WTC11 (cell line): Measurements from ENCODE around the gene CLIP2. TPM values are rescaled to one million over a fixed set of nuclear protein-coding genes. Genes with fewer than 3 reads are reported as not detected.

Source experiments
- ATAC-seq: fragments of 200-7000 bp; cut with Tn5 transposase; 2 replicates; pipeline ENCODE4 v1.10.0; 2021; ENCODE audit warnings: mild to moderate bottlenecking, moderate library complexity
- CTCF ChIA-PET: fragments of 300-600 bp; sonication (Branson Sonifier 250); formaldehyde crosslinking; loops from one replicate; lab custom pipeline; 2021; ENCODE audit warnings: antibody characterized with exemption; lab: Charles Lee
- POLR2A ChIA-PET: fragments of 350-600 bp; sonication (Branson Sonifier 250); formaldehyde crosslinking; loops from one replicate; lab custom pipeline; 2021; ENCODE audit warnings: antibody characterized with exemption; lab: Charles Lee
- DNase-seq: peaks from one replicate; pipeline ENCODE4 v3.0.0; 2021; ENCODE audit warnings: low spot score
- H3K27ac Mint-ChIP-seq: 2 replicates; pipeline ENCODE4 v1.8.0; 2021; ENCODE audit warnings: mixed read lengths
- H3K27me3 Mint-ChIP-seq: 2 replicates; pipeline ENCODE4 v1.8.0; 2021; ENCODE audit warnings: low read depth, mild to moderate bottlenecking, moderate library complexity, mixed read lengths
- H3K36me3 Mint-ChIP-seq: 2 replicates; pipeline ENCODE4 v1.8.0; 2021; ENCODE audit warnings: mixed read lengths
- H3K4me1 Mint-ChIP-seq: 2 replicates; pipeline ENCODE4 v1.8.0; 2022; ENCODE audit warnings: mixed read lengths
- H3K4me3 Mint-ChIP-seq: 2 replicates; pipeline ENCODE4 v1.8.0; 2021; ENCODE audit warnings: mild to moderate bottlenecking, moderate library complexity, mixed read lengths
- H3K9me3 Mint-ChIP-seq: 2 replicates; pipeline ENCODE4 v1.8.0; 2021; ENCODE audit warnings: mixed read lengths
- CBFB ChIP-seq: sonication (generic); formaldehyde crosslinking; IDR thresholded peaks from 2 replicates; pipeline ENCODE4 v1.8.1; 2022; ENCODE audit warnings: mild to moderate bottlenecking, low read depth, missing genetic modification reagents
- CREB1 ChIP-seq: sonication (generic); formaldehyde crosslinking; IDR thresholded peaks from 2 replicates; pipeline ENCODE4 v1.8.0; 2023; ENCODE audit warnings: mild to moderate bottlenecking, missing genetic modification reagents
- FOXK1 ChIP-seq: sonication (generic); formaldehyde crosslinking; IDR thresholded peaks from 2 replicates; pipeline ENCODE4 v1.8.0; 2022; ENCODE audit warnings: mild to moderate bottlenecking, moderate library complexity, missing genetic modification reagents
- HMGA2 ChIP-seq: fragments of 250-450 bp; sonication (Bioruptor Pico); IDR thresholded peaks from 2 replicates; pipeline ENCODE4 v1.4.0; 2021; ENCODE audit warnings: mild to moderate bottlenecking, moderate library complexity
- KAT7 ChIP-seq: sonication (generic); formaldehyde crosslinking; IDR thresholded peaks from 2 replicates; pipeline ENCODE4 v1.8.1; 2023; ENCODE audit warnings: missing genetic modification reagents, mild to moderate bottlenecking, borderline replicate concordance
- NFATC4 ChIP-seq: fragments of 250-450 bp; sonication (Bioruptor Pico); IDR thresholded peaks from 2 replicates; pipeline ENCODE4 v1.9.0; 2021; ENCODE audit warnings: mild to moderate bottlenecking
- NR1H2 ChIP-seq: sonication (generic); formaldehyde crosslinking; IDR thresholded peaks from 2 replicates; pipeline ENCODE4 v1.9.0; 2021; ENCODE audit warnings: mild to moderate bottlenecking, moderate library complexity, missing genetic modification reagents
- NR3C1 ChIP-seq: sonication (generic); formaldehyde crosslinking; conservative IDR thresholded peaks from 2 replicates; pipeline ENCODE4 v1.8.1; 2023; ENCODE audit warnings: low read depth, mild to moderate bottlenecking, missing genetic modification reagents
- SOX15 ChIP-seq: fragments of 250-450 bp; sonication (Bioruptor Pico); IDR thresholded peaks from 2 replicates; pipeline ENCODE4 v1.9.0; 2021; ENCODE audit warnings: mild to moderate bottlenecking
- TCF7 ChIP-seq: sonication (generic); formaldehyde crosslinking; IDR thresholded peaks from 2 replicates; pipeline ENCODE4 v1.8.0; 2022; ENCODE audit warnings: mild to moderate bottlenecking, low read depth, missing genetic modification reagents, moderate library complexity
- ZNF416 ChIP-seq: fragments of 250-450 bp; sonication (Bioruptor Pico); IDR thresholded peaks from 2 replicates; pipeline ENCODE4 v1.9.0; 2021; ENCODE audit warnings: mild to moderate bottlenecking, inconsistent platforms
- total RNA-seq: library from RNA; stranded (reverse); gene quantifications from 3 replicates; pipeline ENCODE4 v1.2.3, GENCODE V29; 2021
- TF ChIP-seq, protein P1 (sequence below): fragments of 250-450 bp; sonication (Bioruptor Pico); IDR thresholded peaks from 2 replicates; pipeline ENCODE4 v1.9.0; 2021; ENCODE audit warnings: mild to moderate bottlenecking, borderline replicate concordance
- TF ChIP-seq, protein P2 (sequence below): sonication (generic); formaldehyde crosslinking; conservative IDR thresholded peaks from 2 replicates; pipeline ENCODE4 v1.8.1; 2022; ENCODE audit warnings: mild to moderate bottlenecking, missing genetic modification reagents
- TF ChIP-seq, protein P3 (sequence below): sonication (generic); formaldehyde crosslinking; IDR thresholded peaks from 2 replicates; pipeline ENCODE4 v1.8.0; 2022; ENCODE audit warnings: mild to moderate bottlenecking, missing genetic modification reagents
- TF ChIP-seq, protein P4 (sequence below): sonication (generic); formaldehyde crosslinking; IDR thresholded peaks from 2 replicates; pipeline ENCODE4 v1.8.0; 2022; ENCODE audit warnings: missing genetic modification reagents
- TF ChIP-seq, protein P5 (sequence below): sonication (generic); formaldehyde crosslinking; IDR thresholded peaks from 2 replicates; pipeline ENCODE4 v1.8.1; 2023; ENCODE audit warnings: mild to moderate bottlenecking, moderate library complexity, missing genetic modification reagents
- TF ChIP-seq, protein P6 (sequence below): sonication (generic); formaldehyde crosslinking; IDR thresholded peaks from 2 replicates; pipeline ENCODE4 v1.8.0; 2023; ENCODE audit warnings: missing genetic modification reagents, mild to moderate bottlenecking, borderline replicate concordance

CLIP2 gene
- total RNA-seq, 1 experiment from 2014 or later = 48.1 TPM

DNA sequence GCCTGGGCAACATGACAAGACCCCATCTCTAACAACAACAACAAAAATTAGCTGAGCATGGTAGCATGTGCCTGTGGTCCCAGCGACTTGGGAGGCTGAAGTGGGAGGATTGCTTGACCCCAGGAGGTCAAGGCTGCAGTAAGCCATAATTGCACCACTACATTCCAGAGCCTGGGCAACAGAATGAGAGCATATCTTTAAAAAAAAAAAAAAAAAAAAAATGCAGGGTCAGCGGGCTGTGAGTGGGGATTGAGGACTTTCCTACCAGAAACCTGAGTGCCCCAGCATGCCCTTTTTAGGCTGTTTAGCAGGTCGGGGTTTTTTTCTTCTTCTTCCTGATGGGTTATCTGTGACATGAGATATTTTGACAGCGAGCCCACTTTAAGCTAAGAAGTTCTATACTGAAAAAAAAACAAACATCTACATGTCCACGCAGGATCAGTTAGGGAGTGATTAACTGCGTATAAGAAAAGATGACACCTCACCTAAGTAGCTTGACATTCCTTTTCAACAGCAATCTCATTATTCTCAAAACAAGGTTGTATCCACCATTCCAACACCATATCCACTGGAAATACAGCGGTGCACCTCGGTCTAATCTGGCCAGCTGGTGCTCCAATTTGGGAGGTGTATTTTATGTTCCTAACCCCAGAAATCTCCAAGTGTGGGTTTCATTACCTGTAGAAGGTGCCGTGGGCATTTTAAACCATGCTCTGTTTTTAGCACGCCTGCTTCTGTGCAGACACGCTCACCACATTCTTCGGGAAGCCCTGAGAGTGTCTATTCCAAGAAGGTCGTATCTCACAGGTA is 21.2 kb upstream of the CLIP2 start (continued):
- TF ChIP-seq, protein P1, sequence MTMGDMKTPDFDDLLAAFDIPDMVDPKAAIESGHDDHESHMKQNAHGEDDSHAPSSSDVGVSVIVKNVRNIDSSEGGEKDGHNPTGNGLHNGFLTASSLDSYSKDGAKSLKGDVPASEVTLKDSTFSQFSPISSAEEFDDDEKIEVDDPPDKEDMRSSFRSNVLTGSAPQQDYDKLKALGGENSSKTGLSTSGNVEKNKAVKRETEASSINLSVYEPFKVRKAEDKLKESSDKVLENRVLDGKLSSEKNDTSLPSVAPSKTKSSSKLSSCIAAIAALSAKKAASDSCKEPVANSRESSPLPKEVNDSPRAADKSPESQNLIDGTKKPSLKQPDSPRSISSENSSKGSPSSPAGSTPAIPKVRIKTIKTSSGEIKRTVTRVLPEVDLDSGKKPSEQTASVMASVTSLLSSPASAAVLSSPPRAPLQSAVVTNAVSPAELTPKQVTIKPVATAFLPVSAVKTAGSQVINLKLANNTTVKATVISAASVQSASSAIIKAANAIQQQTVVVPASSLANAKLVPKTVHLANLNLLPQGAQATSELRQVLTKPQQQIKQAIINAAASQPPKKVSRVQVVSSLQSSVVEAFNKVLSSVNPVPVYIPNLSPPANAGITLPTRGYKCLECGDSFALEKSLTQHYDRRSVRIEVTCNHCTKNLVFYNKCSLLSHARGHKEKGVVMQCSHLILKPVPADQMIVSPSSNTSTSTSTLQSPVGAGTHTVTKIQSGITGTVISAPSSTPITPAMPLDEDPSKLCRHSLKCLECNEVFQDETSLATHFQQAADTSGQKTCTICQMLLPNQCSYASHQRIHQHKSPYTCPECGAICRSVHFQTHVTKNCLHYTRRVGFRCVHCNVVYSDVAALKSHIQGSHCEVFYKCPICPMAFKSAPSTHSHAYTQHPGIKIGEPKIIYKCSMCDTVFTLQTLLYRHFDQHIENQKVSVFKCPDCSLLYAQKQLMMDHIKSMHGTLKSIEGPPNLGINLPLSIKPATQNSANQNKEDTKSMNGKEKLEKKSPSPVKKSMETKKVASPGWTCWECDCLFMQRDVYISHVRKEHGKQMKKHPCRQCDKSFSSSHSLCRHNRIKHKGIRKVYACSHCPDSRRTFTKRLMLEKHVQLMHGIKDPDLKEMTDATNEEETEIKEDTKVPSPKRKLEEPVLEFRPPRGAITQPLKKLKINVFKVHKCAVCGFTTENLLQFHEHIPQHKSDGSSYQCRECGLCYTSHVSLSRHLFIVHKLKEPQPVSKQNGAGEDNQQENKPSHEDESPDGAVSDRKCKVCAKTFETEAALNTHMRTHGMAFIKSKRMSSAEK (CRISPR knock-in tag) = no peak
- TF ChIP-seq CBFB (CRISPR knock-in tag) = no peak
- TF ChIP-seq, protein P2, sequence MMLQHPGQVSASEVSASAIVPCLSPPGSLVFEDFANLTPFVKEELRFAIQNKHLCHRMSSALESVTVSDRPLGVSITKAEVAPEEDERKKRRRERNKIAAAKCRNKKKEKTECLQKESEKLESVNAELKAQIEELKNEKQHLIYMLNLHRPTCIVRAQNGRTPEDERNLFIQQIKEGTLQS = no peak
- no peak for TF ChIP-seq HMGA2
- no peak for TF ChIP-seq KAT7 (CRISPR knock-in tag)
- TF ChIP-seq, protein P3, sequence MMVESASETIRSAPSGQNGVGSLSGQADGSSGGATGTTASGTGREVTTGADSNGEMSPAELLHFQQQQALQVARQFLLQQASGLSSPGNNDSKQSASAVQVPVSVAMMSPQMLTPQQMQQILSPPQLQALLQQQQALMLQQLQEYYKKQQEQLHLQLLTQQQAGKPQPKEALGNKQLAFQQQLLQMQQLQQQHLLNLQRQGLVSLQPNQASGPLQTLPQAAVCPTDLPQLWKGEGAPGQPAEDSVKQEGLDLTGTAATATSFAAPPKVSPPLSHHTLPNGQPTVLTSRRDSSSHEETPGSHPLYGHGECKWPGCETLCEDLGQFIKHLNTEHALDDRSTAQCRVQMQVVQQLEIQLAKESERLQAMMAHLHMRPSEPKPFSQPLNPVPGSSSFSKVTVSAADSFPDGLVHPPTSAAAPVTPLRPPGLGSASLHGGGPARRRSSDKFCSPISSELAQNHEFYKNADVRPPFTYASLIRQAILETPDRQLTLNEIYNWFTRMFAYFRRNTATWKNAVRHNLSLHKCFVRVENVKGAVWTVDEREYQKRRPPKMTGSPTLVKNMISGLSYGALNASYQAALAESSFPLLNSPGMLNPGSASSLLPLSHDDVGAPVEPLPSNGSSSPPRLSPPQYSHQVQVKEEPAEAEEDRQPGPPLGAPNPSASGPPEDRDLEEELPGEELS (CRISPR knock-in tag) = no peak
- TF ChIP-seq NR1H2 (CRISPR knock-in tag) = no peak
- TF ChIP-seq, protein P4, sequence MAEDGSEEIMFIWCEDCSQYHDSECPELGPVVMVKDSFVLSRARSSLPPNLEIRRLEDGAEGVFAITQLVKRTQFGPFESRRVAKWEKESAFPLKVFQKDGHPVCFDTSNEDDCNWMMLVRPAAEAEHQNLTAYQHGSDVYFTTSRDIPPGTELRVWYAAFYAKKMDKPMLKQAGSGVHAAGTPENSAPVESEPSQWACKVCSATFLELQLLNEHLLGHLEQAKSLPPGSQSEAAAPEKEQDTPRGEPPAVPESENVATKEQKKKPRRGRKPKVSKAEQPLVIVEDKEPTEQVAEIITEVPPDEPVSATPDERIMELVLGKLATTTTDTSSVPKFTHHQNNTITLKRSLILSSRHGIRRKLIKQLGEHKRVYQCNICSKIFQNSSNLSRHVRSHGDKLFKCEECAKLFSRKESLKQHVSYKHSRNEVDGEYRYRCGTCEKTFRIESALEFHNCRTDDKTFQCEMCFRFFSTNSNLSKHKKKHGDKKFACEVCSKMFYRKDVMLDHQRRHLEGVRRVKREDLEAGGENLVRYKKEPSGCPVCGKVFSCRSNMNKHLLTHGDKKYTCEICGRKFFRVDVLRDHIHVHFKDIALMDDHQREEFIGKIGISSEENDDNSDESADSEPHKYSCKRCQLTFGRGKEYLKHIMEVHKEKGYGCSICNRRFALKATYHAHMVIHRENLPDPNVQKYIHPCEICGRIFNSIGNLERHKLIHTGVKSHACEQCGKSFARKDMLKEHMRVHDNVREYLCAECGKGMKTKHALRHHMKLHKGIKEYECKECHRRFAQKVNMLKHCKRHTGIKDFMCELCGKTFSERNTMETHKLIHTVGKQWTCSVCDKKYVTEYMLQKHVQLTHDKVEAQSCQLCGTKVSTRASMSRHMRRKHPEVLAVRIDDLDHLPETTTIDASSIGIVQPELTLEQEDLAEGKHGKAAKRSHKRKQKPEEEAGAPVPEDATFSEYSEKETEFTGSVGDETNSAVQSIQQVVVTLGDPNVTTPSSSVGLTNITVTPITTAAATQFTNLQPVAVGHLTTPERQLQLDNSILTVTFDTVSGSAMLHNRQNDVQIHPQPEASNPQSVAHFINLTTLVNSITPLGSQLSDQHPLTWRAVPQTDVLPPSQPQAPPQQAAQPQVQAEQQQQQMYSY = no peak
- TF ChIP-seq, protein P5, sequence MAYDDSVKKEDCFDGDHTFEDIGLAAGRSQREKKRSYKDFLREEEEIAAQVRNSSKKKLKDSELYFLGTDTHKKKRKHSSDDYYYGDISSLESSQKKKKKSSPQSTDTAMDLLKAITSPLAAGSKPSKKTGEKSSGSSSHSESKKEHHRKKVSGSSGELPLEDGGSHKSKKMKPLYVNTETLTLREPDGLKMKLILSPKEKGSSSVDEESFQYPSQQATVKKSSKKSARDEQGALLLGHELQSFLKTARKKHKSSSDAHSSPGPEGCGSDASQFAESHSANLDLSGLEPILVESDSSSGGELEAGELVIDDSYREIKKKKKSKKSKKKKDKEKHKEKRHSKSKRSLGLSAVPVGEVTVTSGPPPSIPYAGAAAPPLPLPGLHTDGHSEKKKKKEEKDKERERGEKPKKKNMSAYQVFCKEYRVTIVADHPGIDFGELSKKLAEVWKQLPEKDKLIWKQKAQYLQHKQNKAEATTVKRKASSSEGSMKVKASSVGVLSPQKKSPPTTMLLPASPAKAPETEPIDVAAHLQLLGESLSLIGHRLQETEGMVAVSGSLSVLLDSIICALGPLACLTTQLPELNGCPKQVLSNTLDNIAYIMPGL (CRISPR knock-in tag) = no peak

DNA sequence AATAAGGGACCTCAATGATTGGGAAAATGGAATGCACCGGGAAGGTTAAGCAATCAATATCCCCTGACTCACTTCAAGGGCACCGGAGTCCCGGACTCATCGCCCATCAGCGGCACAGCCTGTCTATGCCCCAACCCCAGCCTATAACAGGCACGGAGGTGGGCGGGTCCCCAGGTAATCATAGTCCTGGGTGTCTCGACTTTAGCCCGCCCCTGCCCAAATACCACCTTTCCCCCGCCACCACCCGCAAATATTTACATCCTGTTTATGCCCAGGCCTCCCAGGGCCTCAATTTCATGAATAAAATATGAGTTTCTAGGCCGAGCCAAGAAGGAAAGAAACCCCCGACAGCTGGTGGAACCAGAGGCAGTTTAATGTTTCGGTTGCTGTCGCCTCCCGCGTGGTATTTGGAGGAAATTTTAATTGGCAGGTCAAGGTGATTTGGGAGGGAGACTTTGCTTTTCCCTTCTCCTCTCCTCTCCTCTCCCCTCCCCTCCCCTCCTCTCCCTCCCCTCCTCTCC is 19.4 kb upstream of the CLIP2 start:
- ATAC-seq (peak; percentile 87), DNase-seq (peak; percentile 82)
- H3K9me3 Mint-ChIP-seq = no peaks in the 10 kb centered on the region
- ChIA-PET POLR2A (interaction anchor here (1.0 to 1.3 kb wide), 5 partner anchors 15 to 23 kb away, joined by 3 to 5 read pairs (median 3); partner anchors contain the start of gene RFC2), CTCF (interaction anchor here (1.0 to 2.6 kb wide), 5 partner anchors 17 to 131 kb away, joined by 3 to 20 read pairs (median 8); partner anchors contain the start of gene CLIP2)
- H3K36me3 Mint-ChIP-seq = no peaks in the 10 kb centered on the region
- H3K27ac Mint-ChIP-seq = peak overlapping the region; percentile 32; the same call in 1 of the 2 replicates
- H3K27me3 Mint-ChIP-seq = no peaks in the 10 kb centered on the region
- peaks cover 23% of the 10 kb centered on the region for H3K4me1 Mint-ChIP-seq
- peak overlapping the region; percentile 68 for H3K4me3 Mint-ChIP-seq
- TF ChIP-seq NFATC4 = no peak
- TF ChIP-seq TCF7 (CRISPR knock-in tag) = no peak
- TF ChIP-seq, protein P2 = no peak
- no peak for TF ChIP-seq ZNF416
- TF ChIP-seq, protein P6, sequence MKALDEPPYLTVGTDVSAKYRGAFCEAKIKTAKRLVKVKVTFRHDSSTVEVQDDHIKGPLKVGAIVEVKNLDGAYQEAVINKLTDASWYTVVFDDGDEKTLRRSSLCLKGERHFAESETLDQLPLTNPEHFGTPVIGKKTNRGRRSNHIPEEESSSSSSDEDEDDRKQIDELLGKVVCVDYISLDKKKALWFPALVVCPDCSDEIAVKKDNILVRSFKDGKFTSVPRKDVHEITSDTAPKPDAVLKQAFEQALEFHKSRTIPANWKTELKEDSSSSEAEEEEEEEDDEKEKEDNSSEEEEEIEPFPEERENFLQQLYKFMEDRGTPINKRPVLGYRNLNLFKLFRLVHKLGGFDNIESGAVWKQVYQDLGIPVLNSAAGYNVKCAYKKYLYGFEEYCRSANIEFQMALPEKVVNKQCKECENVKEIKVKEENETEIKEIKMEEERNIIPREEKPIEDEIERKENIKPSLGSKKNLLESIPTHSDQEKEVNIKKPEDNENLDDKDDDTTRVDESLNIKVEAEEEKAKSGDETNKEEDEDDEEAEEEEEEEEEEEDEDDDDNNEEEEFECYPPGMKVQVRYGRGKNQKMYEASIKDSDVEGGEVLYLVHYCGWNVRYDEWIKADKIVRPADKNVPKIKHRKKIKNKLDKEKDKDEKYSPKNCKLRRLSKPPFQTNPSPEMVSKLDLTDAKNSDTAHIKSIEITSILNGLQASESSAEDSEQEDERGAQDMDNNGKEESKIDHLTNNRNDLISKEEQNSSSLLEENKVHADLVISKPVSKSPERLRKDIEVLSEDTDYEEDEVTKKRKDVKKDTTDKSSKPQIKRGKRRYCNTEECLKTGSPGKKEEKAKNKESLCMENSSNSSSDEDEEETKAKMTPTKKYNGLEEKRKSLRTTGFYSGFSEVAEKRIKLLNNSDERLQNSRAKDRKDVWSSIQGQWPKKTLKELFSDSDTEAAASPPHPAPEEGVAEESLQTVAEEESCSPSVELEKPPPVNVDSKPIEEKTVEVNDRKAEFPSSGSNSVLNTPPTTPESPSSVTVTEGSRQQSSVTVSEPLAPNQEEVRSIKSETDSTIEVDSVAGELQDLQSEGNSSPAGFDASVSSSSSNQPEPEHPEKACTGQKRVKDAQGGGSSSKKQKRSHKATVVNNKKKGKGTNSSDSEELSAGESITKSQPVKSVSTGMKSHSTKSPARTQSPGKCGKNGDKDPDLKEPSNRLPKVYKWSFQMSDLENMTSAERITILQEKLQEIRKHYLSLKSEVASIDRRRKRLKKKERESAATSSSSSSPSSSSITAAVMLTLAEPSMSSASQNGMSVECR (CRISPR knock-in tag) = no peak
- TF ChIP-seq SOX15 (CRISPR knock-in tag) = no peak
- TF ChIP-seq FOXK1 (CRISPR knock-in tag) = 0 out of 2 replicates have a peak, but pooled peaks have one; percentile 32
- no peak for TF ChIP-seq NR3C1 (CRISPR knock-in tag)
- no peak for TF ChIP-seq CREB1 (CRISPR knock-in tag)
